HG03342 (cell line): ENCODE measurements around the gene PPIA.
"Not testable (repeated sequence)": the region's sequence is repeated elsewhere in the genome, so short reads cannot be mapped to it uniquely, and the experiment has no call there.

Experiments used
- ATAC-seq: cut with Tn5 transposase; IDR thresholded peaks from one replicate; pipeline ENCODE4 v1.9.1; 2021; ENCODE audit warnings: mild to moderate bottlenecking, moderate library complexity; ENCODE audit not compliant: unreplicated experiment

Gene PPIA

DNA sequence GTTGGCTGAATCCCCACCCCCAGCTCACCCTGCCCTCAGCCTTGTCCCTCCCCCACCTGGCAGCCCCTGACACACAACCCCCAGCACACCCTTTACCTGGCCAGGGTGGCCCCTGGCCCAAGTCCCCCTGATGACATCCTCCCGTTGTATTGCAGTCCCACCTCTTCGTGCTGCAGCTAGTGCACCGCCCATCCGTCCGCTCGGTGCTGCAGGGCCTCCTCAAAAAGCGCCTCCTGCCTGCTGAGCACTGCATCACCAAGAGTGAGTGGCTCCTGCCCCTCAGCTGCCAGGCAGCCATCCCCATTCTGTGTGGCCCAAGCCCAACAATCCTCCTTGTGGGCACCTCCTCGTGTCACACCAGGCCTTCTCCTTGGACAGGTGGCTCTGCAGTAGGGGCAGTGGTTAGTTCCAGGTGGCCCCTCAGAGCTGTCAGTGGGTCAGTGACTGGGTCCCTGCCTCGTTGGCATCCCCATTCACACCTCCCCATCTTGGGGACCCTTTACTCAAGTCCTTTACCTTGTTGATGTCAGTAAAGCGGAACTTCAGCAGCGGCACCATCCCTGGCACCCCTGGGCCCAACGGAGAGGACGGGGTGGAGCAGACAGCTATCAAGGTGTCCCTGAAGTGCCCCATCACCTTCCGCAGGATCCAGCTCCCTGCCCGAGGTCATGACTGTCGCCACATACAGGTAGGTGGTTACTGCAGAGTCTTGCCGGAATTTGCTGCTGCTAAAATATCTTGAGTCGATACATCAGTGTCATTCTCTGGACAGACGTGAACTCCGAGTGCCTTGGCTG, 33.6 kb upstream of the PPIA start:
- ATAC-seq: no peak

DNA sequence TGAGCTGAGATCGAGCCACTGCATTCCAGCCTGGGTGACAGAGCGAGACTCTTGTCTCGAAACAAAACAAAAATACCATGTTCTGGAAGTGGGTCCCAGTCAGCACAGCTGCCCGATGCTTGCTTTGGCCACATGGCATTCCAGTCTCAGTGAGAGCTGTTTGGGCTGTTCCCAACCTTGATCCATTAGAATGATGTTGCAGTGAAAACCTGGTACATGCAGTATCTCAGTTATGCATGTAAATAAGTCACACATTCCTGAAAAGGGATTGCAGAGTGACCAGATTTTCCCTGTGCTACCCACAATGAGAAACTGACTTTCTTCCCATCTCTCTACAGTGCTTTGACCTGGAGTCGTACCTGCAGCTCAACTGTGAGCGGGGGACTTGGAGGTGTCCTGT, 32.4 kb upstream of the PPIA start:
- ATAC-seq: no peak

DNA sequence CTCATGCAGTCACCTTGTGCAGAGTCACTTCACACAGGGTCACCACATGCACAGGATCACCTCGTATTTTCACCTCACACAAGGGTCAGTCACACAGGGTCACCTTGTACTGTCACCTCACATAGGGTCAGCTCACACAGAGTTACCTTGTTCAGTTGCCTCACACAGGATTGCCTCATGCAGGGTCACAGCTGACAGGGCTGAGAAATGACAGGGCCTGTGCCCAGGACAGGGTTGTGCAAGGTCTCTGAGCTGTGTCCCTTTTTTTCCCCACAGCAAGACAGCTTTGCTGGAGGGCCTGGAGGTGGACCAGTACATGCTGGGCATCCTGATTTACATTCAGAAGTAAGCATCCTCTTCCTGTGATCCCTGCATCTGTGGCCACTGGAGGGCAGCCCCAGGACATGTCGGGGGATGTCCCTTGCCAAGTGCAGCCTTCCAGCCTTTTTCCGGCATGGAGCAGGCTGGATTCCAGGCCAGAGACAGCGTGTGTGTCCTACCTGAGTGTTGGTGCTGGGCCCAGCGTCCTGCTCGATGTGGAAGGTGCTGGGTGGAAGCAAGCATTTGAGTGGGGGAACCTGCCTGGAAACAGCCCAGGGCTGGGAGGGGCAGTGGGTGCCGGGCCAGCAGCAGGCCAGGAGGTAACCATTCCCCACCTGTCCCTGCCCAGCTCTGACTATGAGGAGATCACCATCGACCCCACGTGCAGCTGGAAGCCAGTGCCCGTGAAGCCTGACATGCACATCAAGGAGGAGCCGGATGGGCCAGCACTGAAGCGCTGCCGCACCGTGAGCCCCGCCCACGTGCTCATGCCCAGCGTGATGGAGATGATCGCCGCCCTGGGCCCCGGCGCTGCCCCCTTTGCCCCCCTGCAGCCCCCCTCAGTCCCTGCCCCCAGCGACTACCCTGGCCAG, 31.6 kb upstream of the PPIA start:
- no peak for ATAC-seq

DNA sequence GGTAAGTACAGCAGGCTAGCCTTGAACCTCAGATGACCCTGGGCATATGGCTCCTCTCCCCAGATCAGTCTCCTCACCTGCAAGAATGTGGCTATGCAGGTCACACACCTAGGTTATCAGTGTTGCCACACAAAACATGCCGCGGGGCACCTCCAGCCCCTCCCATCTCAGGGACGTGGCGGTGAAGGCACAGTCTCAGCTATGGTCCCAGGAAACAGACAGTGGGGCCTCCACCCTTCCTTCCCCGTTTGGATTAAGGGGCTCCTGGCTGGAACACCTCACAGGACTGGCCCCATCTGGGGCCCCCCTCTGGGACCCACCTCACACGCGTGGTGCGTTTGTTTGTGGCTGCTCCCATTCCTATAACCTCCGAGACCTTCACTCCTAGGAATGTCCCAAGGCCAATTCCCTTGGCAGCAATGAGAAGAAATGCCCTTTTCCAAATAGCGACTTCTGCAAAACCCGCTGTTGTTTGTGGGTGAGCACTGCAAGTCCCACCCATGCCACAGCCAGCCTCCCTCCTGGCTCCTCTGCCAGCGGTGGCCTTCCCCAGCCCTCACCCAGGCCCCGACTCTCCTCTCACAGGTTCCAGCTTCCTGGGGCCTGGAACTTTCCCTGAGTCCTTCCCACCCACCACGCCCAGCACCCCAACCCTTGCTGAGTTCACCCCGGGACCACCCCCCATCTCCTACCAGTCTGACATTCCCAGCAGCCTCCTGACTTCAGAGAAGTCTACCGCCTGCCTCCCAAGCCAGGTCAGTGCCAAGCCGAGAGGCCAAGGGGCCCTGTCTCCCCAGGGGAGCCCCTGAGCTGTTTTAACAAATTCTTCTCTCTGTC, 30.7 kb upstream of the PPIA start:
- no peak for ATAC-seq

DNA sequence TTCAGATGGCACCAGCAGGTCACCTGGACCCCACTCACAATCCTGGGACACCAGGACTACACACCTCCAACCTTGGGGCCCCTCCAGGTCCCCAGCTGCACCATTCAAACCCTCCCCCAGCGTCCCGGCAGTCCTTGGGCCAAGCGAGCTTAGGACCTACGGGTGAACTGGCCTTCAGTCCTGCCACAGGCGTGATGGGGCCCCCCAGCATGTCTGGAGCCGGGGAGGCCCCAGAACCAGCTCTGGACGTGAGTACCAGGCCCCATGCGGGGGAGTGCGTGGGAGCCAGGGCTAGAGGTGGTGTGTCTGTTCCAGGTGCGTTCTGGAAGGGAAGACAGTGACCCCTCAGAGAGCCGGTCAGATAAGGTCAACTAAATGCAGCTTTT, 30.1 kb upstream of the PPIA start:
- no peak for ATAC-seq

DNA sequence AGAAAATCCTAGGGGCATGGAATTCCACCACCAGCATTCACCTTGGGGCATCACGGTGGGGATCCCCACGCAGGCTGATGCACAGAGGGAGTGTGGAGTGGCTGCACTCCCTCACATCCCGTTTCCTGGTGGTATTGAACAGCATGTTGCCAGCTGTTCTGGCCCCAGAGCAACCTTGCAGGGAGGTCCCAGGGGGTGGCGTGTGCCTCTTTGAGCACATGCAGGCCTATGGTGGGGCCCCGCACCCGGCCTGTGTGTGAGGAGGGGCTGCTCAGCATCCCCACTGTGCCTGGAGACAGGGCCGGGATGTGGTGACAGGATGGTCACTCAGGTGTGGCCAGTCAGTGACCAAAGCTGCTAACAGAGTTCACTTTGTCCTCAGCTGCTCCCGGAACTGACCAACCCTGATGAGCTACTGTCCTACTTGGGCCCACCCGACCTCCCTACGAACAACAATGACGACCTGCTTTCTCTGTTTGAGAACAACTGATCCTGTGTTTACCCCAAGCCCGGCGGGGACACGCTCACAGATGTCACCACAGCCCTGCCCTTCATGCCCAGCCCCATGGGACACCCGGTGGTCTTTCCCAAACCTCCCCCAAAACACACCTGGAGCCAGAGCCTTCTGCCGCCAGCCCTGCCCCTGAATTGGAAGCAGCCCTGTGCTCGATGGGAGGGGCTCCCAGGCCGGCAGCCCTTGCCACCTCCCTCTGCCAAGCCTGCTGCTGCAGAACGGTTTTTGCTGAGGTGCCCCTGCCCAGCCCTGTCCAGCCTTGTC, 29.2 kb upstream of the PPIA start:
- ATAC-seq: no peak

DNA sequence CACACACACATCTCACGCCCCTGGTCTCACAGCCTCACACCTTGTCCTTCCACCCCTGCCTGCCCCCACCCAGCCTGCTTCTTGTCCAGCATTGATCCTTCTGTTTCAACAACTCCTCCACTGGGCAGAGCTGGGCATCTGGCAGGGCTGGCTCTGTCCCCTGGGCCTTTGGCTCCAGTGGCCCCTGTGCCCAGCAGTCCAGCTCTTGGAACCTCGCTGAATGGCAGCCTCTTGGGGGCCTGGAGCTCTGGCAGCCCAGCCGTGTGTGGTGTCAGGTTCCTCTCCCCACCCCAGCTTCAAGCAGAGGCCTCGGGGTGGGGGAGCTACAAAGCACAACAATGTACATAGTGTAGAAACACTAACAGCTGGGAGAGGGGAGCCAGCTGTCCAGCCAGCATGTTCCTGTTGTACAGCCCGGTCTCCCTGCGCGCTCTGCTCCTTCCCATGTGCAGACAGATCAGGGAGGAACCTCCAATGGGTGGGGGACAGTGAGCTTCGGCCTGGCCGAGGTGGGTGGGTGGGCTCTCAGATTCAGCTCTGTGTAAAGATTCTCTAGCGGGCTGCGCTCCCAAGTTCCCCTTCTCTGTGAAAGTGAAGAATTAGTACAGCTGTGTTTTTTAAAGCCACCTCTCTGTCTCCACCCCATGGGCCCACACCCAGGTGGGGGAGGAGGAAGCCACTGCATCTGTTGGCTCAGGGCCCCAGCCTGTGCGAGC, 28.4 kb upstream of the PPIA start:
- peak; percentile 58 for ATAC-seq

DNA sequence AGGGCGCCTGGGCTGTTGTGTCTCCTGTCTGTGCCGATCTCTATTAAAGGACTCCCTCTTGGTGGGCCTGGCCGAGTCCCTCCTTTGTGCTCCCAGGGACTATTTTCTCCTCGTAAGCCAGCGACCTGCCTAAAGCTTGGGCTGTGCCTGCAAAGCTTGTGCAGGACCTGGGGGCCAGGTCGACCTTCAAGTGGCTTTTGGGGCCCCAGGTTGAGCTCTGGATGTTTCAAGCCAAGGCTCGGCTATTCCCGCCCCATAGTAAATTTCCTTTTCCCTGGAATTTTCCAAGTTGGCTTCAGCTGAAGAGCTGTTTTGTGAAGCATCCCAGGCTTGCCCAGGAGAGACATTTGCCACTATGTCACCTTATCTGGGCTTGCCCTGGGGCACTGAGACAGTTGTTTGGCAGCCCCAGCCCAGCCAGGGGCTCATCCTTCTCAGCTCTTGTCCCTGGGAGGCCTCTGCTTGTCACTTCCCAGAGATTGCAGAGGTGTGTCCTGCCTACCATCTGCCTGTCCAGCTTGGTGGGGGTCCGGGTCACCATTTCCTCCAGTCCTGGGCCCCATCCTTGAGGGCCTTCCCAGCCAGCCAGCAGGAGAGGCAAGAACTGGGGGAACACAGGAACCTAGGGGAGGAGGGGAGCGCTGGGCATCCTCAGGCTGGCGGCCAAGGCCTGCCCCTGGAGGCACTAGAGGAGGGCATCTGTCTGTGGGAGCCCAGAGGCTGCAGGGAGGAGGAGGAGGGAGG, 27.7 kb upstream of the PPIA start:
- ATAC-seq: no peak

DNA sequence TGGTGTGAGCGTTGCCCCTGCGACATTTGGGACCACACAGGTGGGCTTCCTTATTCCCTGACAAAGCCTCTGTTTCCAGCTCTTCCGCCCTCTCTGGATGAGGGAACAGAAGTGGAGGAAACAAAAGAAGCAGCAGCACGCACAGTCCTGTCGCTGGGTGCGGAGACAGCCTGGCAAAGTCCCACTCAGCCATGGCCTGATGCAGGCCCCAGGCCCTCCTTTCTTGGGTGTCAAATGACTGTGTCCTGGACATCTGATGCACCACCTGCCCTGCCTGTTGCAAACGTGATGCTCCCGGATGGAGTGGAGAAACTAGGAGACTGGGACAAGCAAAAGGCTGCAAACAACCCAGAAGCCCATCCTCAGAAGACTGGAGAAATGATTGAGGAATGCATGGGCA, 27.1 kb upstream of the PPIA start:
- ATAC-seq: no peak

DNA sequence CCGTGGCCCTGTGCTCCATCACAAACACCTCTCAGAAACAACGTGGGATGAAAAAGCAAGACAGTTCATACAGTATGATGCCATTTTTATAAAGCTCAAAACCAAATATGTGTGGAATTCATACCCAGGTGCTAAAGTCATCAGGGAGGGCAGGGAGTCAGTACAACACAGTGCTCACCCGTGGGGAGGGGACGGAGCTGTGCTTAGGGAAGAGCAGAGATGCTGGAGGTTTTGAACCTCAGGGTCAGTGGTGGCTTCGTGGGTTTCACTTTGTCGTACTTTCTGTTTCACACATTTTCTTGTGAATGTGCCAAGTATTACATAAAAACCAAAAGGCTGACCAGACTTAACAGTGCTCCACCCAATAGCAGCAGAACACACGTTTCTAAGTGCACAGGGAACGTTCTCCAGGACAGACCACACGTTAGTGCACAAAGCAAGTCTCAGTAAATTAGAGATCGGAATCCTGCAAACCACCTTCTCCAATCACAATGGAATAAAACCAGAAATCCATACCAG, 26.6 kb upstream of the PPIA start:
- peak; percentile 61 for ATAC-seq

DNA sequence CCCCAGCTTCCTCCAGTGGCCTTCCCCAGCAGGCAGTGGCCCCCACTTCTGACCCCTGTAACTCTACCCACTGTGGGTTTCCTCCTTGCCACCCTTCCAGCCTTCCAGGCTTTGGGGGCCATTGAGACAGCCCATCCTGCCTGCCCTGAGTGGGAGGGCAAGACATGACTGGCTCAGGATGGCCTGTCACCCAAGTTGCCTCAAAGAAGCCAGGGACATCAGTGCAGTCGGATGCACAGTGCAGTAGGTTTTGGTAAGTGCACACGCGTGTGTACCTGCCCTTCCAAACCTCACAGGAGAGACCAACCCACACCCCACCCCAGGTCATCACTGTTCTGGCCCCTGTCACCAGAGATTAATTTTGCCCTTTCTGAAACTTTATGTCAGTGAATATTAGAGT, 25.1 kb upstream of the PPIA start:
- ATAC-seq: no peak

DNA sequence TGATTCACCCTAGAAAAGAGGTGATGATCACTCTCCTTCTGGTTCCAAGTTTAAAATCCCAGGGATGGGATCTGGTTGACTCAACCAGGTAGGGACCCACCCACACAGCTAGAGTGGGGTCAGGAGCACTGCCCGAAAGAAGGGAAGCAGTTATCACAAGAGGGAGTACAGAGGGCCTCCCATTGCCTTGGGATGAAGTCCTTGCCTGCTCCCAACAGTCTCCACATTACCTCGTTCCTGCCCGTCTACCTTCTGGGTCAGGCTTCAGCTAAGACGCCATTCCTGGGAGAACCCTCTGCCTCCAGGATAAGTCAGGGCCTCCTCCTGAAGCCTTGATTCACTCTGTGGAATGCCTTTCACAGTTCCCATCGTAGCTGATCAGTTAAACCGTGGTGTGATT, 24.0 kb upstream of the PPIA start:
- no peak for ATAC-seq

DNA sequence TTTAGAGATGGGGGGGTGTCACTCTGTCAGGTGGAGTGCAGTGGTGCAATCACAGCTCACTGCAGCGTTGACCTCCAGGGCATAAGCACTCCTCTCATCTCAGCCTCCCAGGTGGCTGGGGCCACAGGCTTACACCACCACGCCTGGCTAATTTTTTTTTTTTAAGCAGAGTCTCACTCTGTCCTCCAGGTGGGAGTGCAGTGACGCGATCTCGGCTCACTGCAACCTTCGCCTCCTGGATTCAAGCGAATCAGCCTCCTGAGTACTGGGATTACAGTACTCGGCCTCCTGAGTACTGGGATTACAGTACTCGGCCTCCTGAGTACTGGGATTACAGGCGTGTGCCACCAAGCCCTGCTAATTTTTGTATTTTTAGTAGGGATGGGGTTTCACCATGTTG, 23.6 kb upstream of the PPIA start:
- ATAC-seq: no peak

DNA sequence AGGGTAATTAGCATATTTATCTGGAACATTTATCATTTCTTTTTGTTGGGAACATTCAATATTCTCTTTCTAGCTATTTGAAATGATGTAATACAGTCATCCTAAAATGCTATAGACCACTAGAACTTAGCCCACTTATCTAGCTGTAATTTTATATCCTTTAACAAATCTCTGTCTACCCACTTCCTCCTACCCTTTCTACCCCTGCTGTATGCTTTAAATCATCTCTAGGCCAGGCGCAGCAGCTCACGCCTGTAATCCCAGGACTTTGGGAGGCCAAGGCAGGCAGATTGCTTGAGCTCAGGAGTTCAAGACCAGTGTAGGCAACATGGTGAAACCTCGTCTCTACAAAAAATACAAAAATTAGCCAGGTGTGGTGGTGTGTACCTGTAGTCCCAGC, 22.0 kb upstream of the PPIA start:
- ATAC-seq: not testable (repeated sequence)

DNA sequence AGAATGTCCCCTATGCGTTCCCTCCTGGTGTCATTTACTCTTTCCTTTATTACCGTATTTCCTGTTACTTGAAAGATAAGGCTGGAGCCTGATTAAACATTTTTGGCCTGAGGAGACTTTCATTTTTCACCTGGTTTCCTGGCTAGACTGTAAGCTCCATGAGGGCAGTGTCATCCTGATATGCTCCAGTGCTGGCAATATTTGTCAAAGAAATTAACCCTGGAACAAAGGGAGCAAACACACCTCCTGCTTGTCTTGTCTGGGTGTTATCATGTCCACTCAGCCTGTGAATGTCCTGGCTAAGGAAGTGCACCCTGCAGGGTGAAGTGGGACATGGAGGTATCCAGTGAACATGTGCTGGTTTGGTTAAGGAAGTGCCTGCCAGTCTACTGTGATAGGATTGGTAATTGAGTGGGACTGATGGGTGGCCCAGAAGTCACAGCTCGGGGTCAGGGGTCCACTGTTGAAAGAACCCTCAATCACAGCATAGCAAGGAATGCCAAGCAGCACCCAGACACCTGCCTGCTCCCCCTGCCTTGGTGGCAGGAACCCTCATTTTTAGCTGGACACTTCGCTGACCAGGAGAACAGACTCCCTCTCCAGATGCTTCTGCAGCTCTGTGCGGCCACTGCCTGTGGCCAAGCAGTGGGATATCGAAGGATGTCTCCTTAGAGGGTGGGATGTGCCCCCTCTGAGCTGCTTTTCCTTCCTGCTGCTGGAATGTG, 20.9 kb upstream of the PPIA start:
- ATAC-seq: no peak

DNA sequence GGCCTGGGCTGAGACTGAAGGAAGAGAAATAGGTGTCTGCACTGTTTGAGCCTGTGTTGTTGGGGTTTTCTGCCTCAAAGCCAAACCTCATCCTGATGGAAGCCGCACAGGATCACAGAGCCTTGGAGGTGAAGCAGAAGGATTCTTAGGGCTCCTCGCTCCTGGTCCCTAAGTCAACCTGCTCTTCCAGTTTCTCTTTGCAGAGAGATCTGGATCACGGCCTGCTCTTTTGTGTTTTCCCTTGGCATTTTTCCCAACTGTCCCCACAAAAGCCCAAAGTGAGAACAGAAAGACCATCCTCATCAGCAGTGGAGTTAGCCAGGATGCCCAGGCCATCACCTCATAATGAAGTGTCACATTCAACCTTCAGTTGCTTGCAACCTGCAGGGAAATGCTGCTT, 20.3 kb upstream of the PPIA start:
- ATAC-seq: no peak

DNA sequence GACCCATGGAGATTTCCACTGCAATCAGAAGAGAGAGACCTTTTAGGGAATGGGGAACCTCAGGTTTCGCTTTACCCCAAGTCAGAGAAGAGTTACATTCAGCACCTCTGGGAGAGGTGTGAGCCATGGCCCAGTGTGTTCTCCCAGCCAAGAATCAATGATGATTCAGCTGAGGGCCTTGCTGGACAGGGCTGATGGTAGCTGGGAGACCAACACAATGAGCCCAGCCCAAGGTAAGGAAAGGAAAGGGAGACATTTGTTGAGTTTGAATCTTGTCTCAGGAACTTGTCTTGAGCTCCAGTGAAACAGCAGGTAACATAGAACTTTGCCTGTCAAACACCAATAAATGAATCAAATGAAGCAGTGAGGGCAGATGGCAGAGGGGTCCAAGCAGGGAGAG, 14.0 kb upstream of the PPIA start:
- no peak for ATAC-seq

DNA sequence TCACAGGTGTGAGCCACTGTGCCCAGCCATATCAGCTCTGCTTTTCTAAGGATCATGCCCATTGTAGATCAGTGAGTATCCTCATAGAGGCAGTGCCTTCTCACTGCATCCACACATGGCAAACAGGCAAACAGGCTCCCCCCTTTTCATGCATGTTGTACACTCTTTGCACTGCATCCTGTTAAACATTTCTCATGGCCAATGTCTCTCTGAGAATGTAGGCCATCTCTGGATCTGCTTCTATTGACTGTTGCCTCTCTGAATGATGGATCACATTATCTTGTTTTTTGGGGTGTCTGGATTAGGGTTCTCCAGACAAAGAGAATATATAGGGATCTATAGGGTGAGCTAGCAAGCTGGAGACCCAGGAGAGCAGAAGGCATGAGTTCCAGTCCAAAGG, 13.1 kb upstream of the PPIA start:
- ATAC-seq: no peak
